Activated naive CD8-positive, alpha-beta T cell treated with anti-CD3 and anti-CD28 coated beads for 36 hours (primary cell): ENCODE measurements around the gene INTS6. TPM values are rescaled to one million over a fixed set of nuclear protein-coding genes. Genes with fewer than 3 reads are reported as not detected.

Source experiments
- DNase-seq: peaks from one replicate; pipeline ENCODE4 v3.0.0; 2021
- H3K27ac Mint-ChIP-seq: one replicate; pipeline ENCODE4 v1.8.0; 2022; ENCODE audit warnings: mild to moderate bottlenecking, moderate library complexity, mixed read lengths
- H3K27me3 Mint-ChIP-seq: one replicate; pipeline ENCODE4 v1.8.0; 2022; ENCODE audit warnings: mild to moderate bottlenecking, mixed read lengths
- H3K36me3 Mint-ChIP-seq: one replicate; pipeline ENCODE4 v1.8.0; 2021; ENCODE audit warnings: mild to moderate bottlenecking, mixed read lengths
- H3K4me1 Mint-ChIP-seq: one replicate; pipeline ENCODE4 v1.8.0; 2021; ENCODE audit warnings: mixed read lengths
- H3K4me3 Mint-ChIP-seq: one replicate; pipeline ENCODE4 v1.8.0; 2022; ENCODE audit warnings: mild to moderate bottlenecking, moderate library complexity, mixed read lengths
- H3K9me3 Mint-ChIP-seq: one replicate; pipeline ENCODE4 v1.8.0; 2022; ENCODE audit warnings: mixed read lengths
- total RNA-seq, 2 experiments: library from RNA; stranded (reverse); gene quantifications; one replicate each; pipeline ENCODE4 v1.2.3, GENCODE V29; 2021

INTS6 gene
- 10 to 100 TPM; 42.6 to 44.5 TPM for total RNA-seq

- H3K36me3 Mint-ChIP-seq, result peaks cover 46% of the 10 kb centered on the region
- H3K27ac Mint-ChIP-seq, result peak within 1 kb of the TSS; percentile 99
- peak; percentile 98 for DNase-seq
- peak within 1 kb of the TSS; percentile 91 for H3K4me3 Mint-ChIP-seq
- peaks cover 5% of the 10 kb centered on the region for H3K9me3 Mint-ChIP-seq
- peaks cover 4% of the 10 kb centered on the region for H3K27me3 Mint-ChIP-seq
- H3K4me1 Mint-ChIP-seq, result peaks cover 31% of the 10 kb centered on the region
These were observed at the start of gene INTS6 for GRCh38 chr13:51452361-51453206. Gene INTS6 (minus strand): TSS chr13:51453036. CDS start chr13:51452525, 511 bp downstream.

GRCh38 chr13:51502153-51502651, 49.4 kb upstream of the INTS6 start:
- H3K27me3 Mint-ChIP-seq, result peaks cover 5% of the 10 kb centered on the region
- H3K36me3 Mint-ChIP-seq, result peaks cover 2% of the 10 kb centered on the region
- peak overlapping the region; percentile 68 for H3K27ac Mint-ChIP-seq
- no peak overlapping the region for H3K4me3 Mint-ChIP-seq
- peaks cover 20% of the 10 kb centered on the region for H3K4me1 Mint-ChIP-seq
- DNase-seq, result peak; percentile 51
- peaks cover 3% of the 10 kb centered on the region for H3K9me3 Mint-ChIP-seq

- H3K27me3 Mint-ChIP-seq, result peaks cover 5% of the 10 kb centered on the region
These were observed 48.8 kb upstream of the INTS6 start for GRCh38 chr13:51501592-51502152.

GRCh38 chr13:51501096-51501495, 48.3 kb upstream of the INTS6 start:
- Mint-ChIP-seq H3K4me1 (peaks cover 20% of the 10 kb centered on the region), H3K9me3 (peaks cover 3% of the 10 kb centered on the region), H3K36me3 (peaks cover 2% of the 10 kb centered on the region), H3K4me3 (no peak overlapping the region), H3K27me3 (peaks cover 5% of the 10 kb centered on the region), H3K27ac (no peak overlapping the region)
- DNase-seq, result no peak

More at GRCh38 chr13:51501592-51502152, 48.8 kb upstream of the INTS6 start:
- Mint-ChIP-seq H3K4me3 (no peak overlapping the region), H3K4me1 (peaks cover 20% of the 10 kb centered on the region), H3K27ac (peak overlapping the region; percentile 68), H3K36me3 (peaks cover 2% of the 10 kb centered on the region), H3K9me3 (peaks cover 3% of the 10 kb centered on the region)
- DNase-seq, result no peak

GRCh38 chr13:51500687-51501086, 47.9 kb upstream of the INTS6 start:
- H3K4me1 Mint-ChIP-seq, result peaks cover 20% of the 10 kb centered on the region
- peaks cover 3% of the 10 kb centered on the region for H3K9me3 Mint-ChIP-seq
- no peak overlapping the region for H3K27ac Mint-ChIP-seq
- no peak overlapping the region for H3K4me3 Mint-ChIP-seq
- peaks cover 2% of the 10 kb centered on the region for H3K36me3 Mint-ChIP-seq
- DNase-seq, result no peak
- H3K27me3 Mint-ChIP-seq, result peaks cover 5% of the 10 kb centered on the region

- DNase-seq, result no peak
- H3K4me3 Mint-ChIP-seq, result no peak overlapping the region
- H3K27me3 Mint-ChIP-seq, result peaks cover 5% of the 10 kb centered on the region
- peaks cover 20% of the 10 kb centered on the region for H3K4me1 Mint-ChIP-seq
- no peak overlapping the region for H3K27ac Mint-ChIP-seq
- peaks cover 3% of the 10 kb centered on the region for H3K9me3 Mint-ChIP-seq
- H3K36me3 Mint-ChIP-seq, result peaks cover 2% of the 10 kb centered on the region
These were observed 47.0 kb upstream of the INTS6 start for GRCh38 chr13:51499841-51500240.

- Mint-ChIP-seq H3K27me3 (peaks cover 7% of the 10 kb centered on the region), H3K9me3 (peaks cover 3% of the 10 kb centered on the region), H3K4me3 (no peak overlapping the region), H3K36me3 (peaks cover 2% of the 10 kb centered on the region), H3K27ac (no peak overlapping the region), H3K4me1 (peaks cover 3% of the 10 kb centered on the region)
- no peak for DNase-seq
These were observed 42.5 kb upstream of the INTS6 start for GRCh38 chr13:51495316-51495715.

GRCh38 chr13:51494156-51494555, 41.3 kb upstream of the INTS6 start:
- DNase-seq, result no peak
- H3K9me3 Mint-ChIP-seq, result no peaks in the 10 kb centered on the region
- H3K27me3 Mint-ChIP-seq, result peaks cover 7% of the 10 kb centered on the region
- H3K4me1 Mint-ChIP-seq, result no peaks in the 10 kb centered on the region
- H3K36me3 Mint-ChIP-seq, result no peaks in the 10 kb centered on the region
- no peak overlapping the region for H3K27ac Mint-ChIP-seq
- H3K4me3 Mint-ChIP-seq, result no peak overlapping the region

- Mint-ChIP-seq H3K4me3 (no peak overlapping the region), H3K36me3 (peaks cover 5% of the 10 kb centered on the region), H3K9me3 (peaks cover 4% of the 10 kb centered on the region), H3K4me1 (no peaks in the 10 kb centered on the region), H3K27ac (no peak overlapping the region), H3K27me3 (peaks cover 7% of the 10 kb centered on the region)
- no peak for DNase-seq
These were observed 35.4 kb upstream of the INTS6 start for GRCh38 chr13:51488212-51488611.

GRCh38 chr13:51481656-51482055, 28.8 kb upstream of the INTS6 start:
- no peaks in the 10 kb centered on the region for H3K4me1 Mint-ChIP-seq
- H3K9me3 Mint-ChIP-seq, result peaks cover 4% of the 10 kb centered on the region

GRCh38 chr13:51479199-51479523, 26.3 kb upstream of the INTS6 start:
- DNase-seq, result no peak
- peaks cover 4% of the 10 kb centered on the region for H3K9me3 Mint-ChIP-seq
- H3K4me1 Mint-ChIP-seq, result peaks cover 3% of the 10 kb centered on the region
- H3K27ac Mint-ChIP-seq, result no peak overlapping the region
- peaks cover 5% of the 10 kb centered on the region for H3K36me3 Mint-ChIP-seq
- H3K27me3 Mint-ChIP-seq, result no peaks in the 10 kb centered on the region
- no peak overlapping the region for H3K4me3 Mint-ChIP-seq

More at GRCh38 chr13:51481656-51482055, 28.8 kb upstream of the INTS6 start:
- Mint-ChIP-seq H3K27ac (no peak overlapping the region), H3K27me3 (no peaks in the 10 kb centered on the region), H3K36me3 (peaks cover 5% of the 10 kb centered on the region), H3K4me3 (no peak overlapping the region)
- no peak for DNase-seq

- Mint-ChIP-seq H3K27ac (no peak overlapping the region), H3K4me3 (no peak overlapping the region), H3K27me3 (no peaks in the 10 kb centered on the region), H3K4me1 (peaks cover 3% of the 10 kb centered on the region), H3K9me3 (no peaks in the 10 kb centered on the region), H3K36me3 (peaks cover 1% of the 10 kb centered on the region)
- no peak for DNase-seq
These were observed 25.8 kb upstream of the INTS6 start for GRCh38 chr13:51478418-51479198.

GRCh38 chr13:51477653-51478324, 25.0 kb upstream of the INTS6 start:
- DNase-seq, result no peak
- no peaks in the 10 kb centered on the region for H3K9me3 Mint-ChIP-seq
- H3K27me3 Mint-ChIP-seq, result no peaks in the 10 kb centered on the region
- H3K36me3 Mint-ChIP-seq, result no peaks in the 10 kb centered on the region
- peaks cover 3% of the 10 kb centered on the region for H3K4me1 Mint-ChIP-seq
- H3K4me3 Mint-ChIP-seq, result no peak overlapping the region
- no peak overlapping the region for H3K27ac Mint-ChIP-seq

- H3K4me1 Mint-ChIP-seq, result peaks cover 3% of the 10 kb centered on the region
- no peaks in the 10 kb centered on the region for H3K27me3 Mint-ChIP-seq
- no peak for DNase-seq
- H3K36me3 Mint-ChIP-seq, result no peaks in the 10 kb centered on the region
- no peaks in the 10 kb centered on the region for H3K9me3 Mint-ChIP-seq
- no peak overlapping the region for H3K4me3 Mint-ChIP-seq
- H3K27ac Mint-ChIP-seq, result no peak overlapping the region
These were observed 24.3 kb upstream of the INTS6 start for GRCh38 chr13:51477149-51477548.
